ENCODE measurements around the gene BLOC1S4.

GRCh38 chr4:6731318-6731675, 15.3 kb downstream of the BLOC1S4 start:
- TF ChIP-seq CTCF (IDR thresholded peaks at IDR 0.05; ENCODE audit: insufficient read depth, low read length, poor library complexity, severe bottlenecking) (no peak), EZH2phosphoT487 (conservative IDR thresholded peaks at IDR 0.05; ENCODE audit: low read length) (no peak)

Measured in SU-DHL-6 (cell line).